ENCODE data around the gene COL20A1.

Gene COL20A1

GRCh38 chr20:63308218-63308911, 15.4 kb downstream of the COL20A1 start:
- no peak overlapping the region for H3K4me3 ChIP-seq (ENCODE audit: insufficient read depth in 1 of 2, low read depth in 1 of 2, low read length in 2 of 2)
- no peaks in the 10 kb centered on the region for H3K36me3 ChIP-seq (ENCODE audit: control insufficient read depth in 1 of 2, insufficient read depth in 2 of 2, low read depth in 1 of 2, low read length in 2 of 2)
- no peak overlapping the region for H3K27ac ChIP-seq (ENCODE audit: low read length, poor library complexity, severe bottlenecking)
- no peak overlapping the region for H3K14ac ChIP-seq (ENCODE audit: low read length in 2 of 2)
- no peak overlapping the region for H4K8ac ChIP-seq (ENCODE audit: low read length)
- no peak overlapping the region for H3K4ac ChIP-seq (ENCODE audit: low read depth in 1 of 2, low read length in 2 of 2)
- no peak overlapping the region for H2BK12ac ChIP-seq (ENCODE audit: low read length in 2 of 2)
- peaks cover 8% of the 10 kb centered on the region for H3K4me1 ChIP-seq (ENCODE audit: control insufficient read depth, insufficient read depth, low read depth, low read length)
- no peak overlapping the region for H2BK120ac ChIP-seq (ENCODE audit: low read depth, low read length)
- no peak overlapping the region for H4K91ac ChIP-seq (ENCODE audit: low read length)
- no peak overlapping the region for H2BK5ac ChIP-seq (ENCODE audit: low read depth, low read length, poor library complexity, severe bottlenecking)
- H2AK5ac ChIP-seq (ENCODE audit: low read length, severe bottlenecking) = no peak overlapping the region
- H3K79me1 ChIP-seq (replicated peaks; ENCODE audit: low read length, poor library complexity, severe bottlenecking) = no peaks in the 10 kb centered on the region
- H3K23ac ChIP-seq (ENCODE audit: low read length in 2 of 2) = no peak overlapping the region
- no peak overlapping the region for H2BK15ac ChIP-seq (ENCODE audit: low read depth, poor library complexity, severe bottlenecking)
- 87% methylated on average over 30 of the region's 30 CpGs for WGBS
- H3K4me2 ChIP-seq (ENCODE audit: low read length, poor library complexity, severe bottlenecking) = no peak overlapping the region
- DNase-seq = no peak
- peaks cover 25 to 61% of the 10 kb centered on the region in 2 experiments for H3K27me3 ChIP-seq (ENCODE audit: control insufficient read depth in 1 of 2, insufficient read depth in 1 of 2, low read length in 2 of 2)
- H3K9me3 ChIP-seq (ENCODE audit: control insufficient read depth, low read length) = no peaks in the 10 kb centered on the region
- no peak overlapping the region for H3K18ac ChIP-seq (ENCODE audit: low read depth in 1 of 2, low read length in 2 of 2)
- H3K9ac ChIP-seq (ENCODE audit: low read length) = no peak overlapping the region
- H2AFZ ChIP-seq (ENCODE audit: low read depth, low read length) = no peak overlapping the region

- Histone ChIP-seq H3K4me1 (ENCODE audit: control insufficient read depth, insufficient read depth, low read depth, low read length) (peaks cover 8% of the 10 kb centered on the region), H3K79me1 (replicated peaks; ENCODE audit: low read length, poor library complexity, severe bottlenecking) (no peaks in the 10 kb centered on the region), H3K9me3 (ENCODE audit: control insufficient read depth, low read length) (no peaks in the 10 kb centered on the region), H3K14ac (ENCODE audit: low read length in 2 of 2) (no peak overlapping the region), H3K27me3 (ENCODE audit: control insufficient read depth in 1 of 2, insufficient read depth in 1 of 2, low read length in 2 of 2) (peaks cover 23 to 69% of the 10 kb centered on the region in 2 experiments), H2BK12ac (ENCODE audit: low read length in 2 of 2) (no peak overlapping the region), H4K8ac (ENCODE audit: low read length) (no peak overlapping the region), H2BK15ac (ENCODE audit: low read depth, poor library complexity, severe bottlenecking) (peak overlapping the region; percentile 15), H3K4me3 (ENCODE audit: insufficient read depth in 1 of 2, low read depth in 1 of 2, low read length in 2 of 2) (no peak overlapping the region), H2BK5ac (ENCODE audit: low read depth, low read length, poor library complexity, severe bottlenecking) (no peak overlapping the region), H3K4me2 (ENCODE audit: low read length, poor library complexity, severe bottlenecking) (no peak overlapping the region), H2AK5ac (ENCODE audit: low read length, severe bottlenecking) (no peak overlapping the region), H3K4ac (ENCODE audit: low read depth in 1 of 2, low read length in 2 of 2) (no peak overlapping the region), H3K23ac (ENCODE audit: low read length in 2 of 2) (no peak overlapping the region), H3K18ac (ENCODE audit: low read depth in 1 of 2, low read length in 2 of 2) (no peak overlapping the region), H3K27ac (ENCODE audit: low read length, poor library complexity, severe bottlenecking) (no peak overlapping the region), H2AFZ (ENCODE audit: low read depth, low read length) (no peak overlapping the region), H3K36me3 (ENCODE audit: control insufficient read depth in 1 of 2, insufficient read depth in 2 of 2, low read depth in 1 of 2, low read length in 2 of 2) (no peaks in the 10 kb centered on the region), H4K91ac (ENCODE audit: low read length) (no peak overlapping the region), H2BK120ac (ENCODE audit: low read depth, low read length) (no peak overlapping the region), H3K9ac (ENCODE audit: low read length) (no peak overlapping the region)
- WGBS = 62% methylated on average over 35 of the region's 35 CpGs
- peak; percentile 33 for DNase-seq
Observed at GRCh38 chr20:63309261-63310071, 16.5 kb downstream of the COL20A1 start.

GRCh38 chr20:63310265-63310991, 17.4 kb downstream of the COL20A1 start:
- Histone ChIP-seq H2BK120ac (ENCODE audit: low read depth, low read length) (no peak overlapping the region), H3K36me3 (ENCODE audit: control insufficient read depth in 1 of 2, insufficient read depth in 2 of 2, low read depth in 1 of 2, low read length in 2 of 2) (no peaks in the 10 kb centered on the region), H3K27ac (ENCODE audit: low read length, poor library complexity, severe bottlenecking) (no peak overlapping the region), H2BK15ac (ENCODE audit: low read depth, poor library complexity, severe bottlenecking) (no peak overlapping the region), H2BK12ac (ENCODE audit: low read length in 2 of 2) (no peak overlapping the region), H3K4ac (ENCODE audit: low read depth in 1 of 2, low read length in 2 of 2) (no peak overlapping the region), H2AFZ (ENCODE audit: low read depth, low read length) (no peak overlapping the region), H2BK5ac (ENCODE audit: low read depth, low read length, poor library complexity, severe bottlenecking) (no peak overlapping the region), H3K79me1 (replicated peaks; ENCODE audit: low read length, poor library complexity, severe bottlenecking) (no peaks in the 10 kb centered on the region), H3K4me2 (ENCODE audit: low read length, poor library complexity, severe bottlenecking) (no peak overlapping the region), H3K18ac (ENCODE audit: low read depth in 1 of 2, low read length in 2 of 2) (no peak overlapping the region), H2AK5ac (ENCODE audit: low read length, severe bottlenecking) (no peak overlapping the region), H3K9ac (ENCODE audit: low read length) (no peak overlapping the region), H3K23ac (ENCODE audit: low read length in 2 of 2) (no peak overlapping the region), H3K14ac (ENCODE audit: low read length in 2 of 2) (no peak overlapping the region), H4K8ac (ENCODE audit: low read length) (no peak overlapping the region), H4K91ac (ENCODE audit: low read length) (no peak overlapping the region), H3K4me1 (ENCODE audit: control insufficient read depth, insufficient read depth, low read depth, low read length) (peaks cover 8% of the 10 kb centered on the region), H3K4me3 (ENCODE audit: insufficient read depth in 1 of 2, low read depth in 1 of 2, low read length in 2 of 2) (no peak overlapping the region), H3K9me3 (ENCODE audit: control insufficient read depth, low read length) (no peaks in the 10 kb centered on the region), H3K27me3 (ENCODE audit: control insufficient read depth in 1 of 2, insufficient read depth in 1 of 2, low read length in 2 of 2) (peaks cover 16 to 62% of the 10 kb centered on the region in 2 experiments)
- no peak for DNase-seq
- WGBS = 73% methylated on average over 20 of the region's 20 CpGs

Data from mesenchymal stem cell (in vitro differentiated cells and primary cell).